ENCODE data around the gene GBGT1. TPM values are rescaled to one million over a fixed set of nuclear protein-coding genes. Genes with fewer than 3 reads are reported as not detected.
A peak's percentile ranks its signal among the peaks of the same experiment; 100 is the strongest.

Gene GBGT1
- total RNA-seq, 1 donor from 2014 or later: 3.4 TPM

DNA sequence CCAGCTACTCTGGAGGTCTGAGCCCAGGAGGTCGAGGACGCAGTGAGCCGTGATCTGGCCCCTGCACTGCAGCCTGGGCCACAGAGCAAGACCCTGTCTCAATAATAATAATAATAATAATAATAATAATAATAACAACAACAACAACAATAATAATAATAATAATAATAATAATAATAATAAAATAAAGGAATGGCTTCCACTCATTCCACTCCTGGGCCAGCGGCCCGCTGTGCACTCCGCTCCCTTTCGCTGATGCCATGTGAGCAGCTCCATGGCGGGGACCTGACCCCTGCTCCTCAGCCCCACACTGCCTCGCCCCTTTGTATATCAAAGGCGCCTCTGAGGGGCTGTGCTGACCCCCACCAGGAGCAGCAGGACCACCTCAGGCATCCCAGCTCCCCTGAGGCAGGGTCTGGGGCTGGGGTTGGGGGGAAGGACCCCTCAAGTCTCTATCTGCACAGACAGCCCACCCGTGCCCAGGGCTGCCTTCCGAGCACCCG lies 20.0 kb downstream of the GBGT1 start:
- DNase-seq: no peak

DNA sequence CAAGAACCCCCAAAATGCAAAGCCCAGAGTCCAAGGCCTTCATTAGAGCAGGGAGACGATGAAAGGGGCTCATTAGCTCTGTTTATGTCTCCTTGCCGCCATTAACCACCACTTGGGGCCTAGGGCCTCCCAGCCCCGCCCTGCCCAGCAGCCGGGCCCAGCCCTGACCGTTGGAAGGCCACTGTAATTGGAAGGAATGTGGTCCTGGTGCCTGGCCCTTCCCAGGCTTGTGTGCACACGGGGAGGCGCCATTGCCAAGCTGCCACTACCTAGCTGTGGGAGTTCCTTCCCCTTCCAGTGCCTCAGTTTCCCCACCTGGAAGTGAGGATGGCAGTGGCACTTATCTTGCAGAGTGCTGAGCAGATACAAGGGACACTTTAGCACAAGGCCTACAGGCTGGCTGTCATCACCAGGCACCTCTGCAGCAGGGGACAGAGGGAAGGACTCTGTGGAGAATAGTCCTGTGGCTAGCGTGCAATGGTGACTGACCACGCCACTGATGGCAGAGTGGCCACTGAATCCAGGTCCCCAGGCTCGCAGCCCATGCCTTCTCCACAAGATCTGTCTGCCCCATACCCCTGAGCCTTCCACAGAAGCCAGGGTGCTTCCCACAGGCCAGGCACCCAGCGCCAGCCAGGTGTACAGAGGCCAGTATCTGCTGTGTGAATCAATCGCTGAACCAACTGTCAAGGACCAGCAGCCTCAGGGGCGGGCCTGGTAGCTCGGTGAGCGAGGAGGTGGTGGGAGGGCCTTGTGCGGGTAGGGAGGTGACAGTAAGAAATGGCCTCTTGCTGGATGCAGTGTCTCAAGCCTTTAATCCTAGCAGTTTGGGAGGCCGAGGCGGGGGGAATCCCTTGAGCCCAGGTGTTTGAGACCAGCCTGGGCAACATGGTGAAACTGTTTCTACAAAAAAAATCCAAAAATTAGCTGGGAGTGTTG lies 20.8 kb downstream of the GBGT1 start:
- no peak for DNase-seq

DNA sequence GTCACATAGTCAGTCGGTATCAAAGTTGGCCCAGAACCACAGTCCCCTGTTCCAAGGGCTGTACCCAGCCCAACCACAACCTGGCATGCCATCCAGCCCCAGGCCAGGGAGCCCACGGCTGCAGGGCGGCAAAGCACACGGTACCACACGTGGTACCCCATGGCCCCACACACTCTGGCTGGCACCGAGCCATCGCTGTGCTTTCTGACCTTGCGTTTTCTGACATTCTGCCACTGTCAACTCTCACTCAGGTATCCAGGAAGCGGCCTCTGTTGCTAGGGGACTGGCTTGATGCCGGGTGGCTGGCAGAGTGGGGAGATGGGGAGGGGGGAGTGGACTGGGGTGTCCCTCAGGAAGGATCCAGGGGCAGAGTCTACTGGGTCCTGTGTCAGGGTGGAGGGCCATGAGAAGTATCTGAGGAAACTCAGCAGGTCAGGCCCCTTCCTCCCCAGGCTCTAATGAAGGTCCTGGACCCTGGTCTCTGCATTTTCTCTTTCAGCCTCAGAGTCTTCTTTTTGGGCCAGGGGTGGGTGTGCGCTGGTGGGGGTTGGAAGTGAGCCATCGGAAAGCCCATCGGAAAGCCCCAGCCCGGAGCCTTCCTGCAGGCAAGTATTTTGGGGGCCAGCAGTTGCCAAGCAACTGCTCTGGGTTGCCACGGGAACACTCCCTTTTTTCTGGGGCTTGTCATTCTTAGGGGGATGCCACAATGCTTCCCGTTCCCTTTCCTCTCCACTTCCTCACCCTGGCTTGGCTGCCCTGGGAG lies 21.7 kb downstream of the GBGT1 start:
- DNase-seq: no peak

DNA sequence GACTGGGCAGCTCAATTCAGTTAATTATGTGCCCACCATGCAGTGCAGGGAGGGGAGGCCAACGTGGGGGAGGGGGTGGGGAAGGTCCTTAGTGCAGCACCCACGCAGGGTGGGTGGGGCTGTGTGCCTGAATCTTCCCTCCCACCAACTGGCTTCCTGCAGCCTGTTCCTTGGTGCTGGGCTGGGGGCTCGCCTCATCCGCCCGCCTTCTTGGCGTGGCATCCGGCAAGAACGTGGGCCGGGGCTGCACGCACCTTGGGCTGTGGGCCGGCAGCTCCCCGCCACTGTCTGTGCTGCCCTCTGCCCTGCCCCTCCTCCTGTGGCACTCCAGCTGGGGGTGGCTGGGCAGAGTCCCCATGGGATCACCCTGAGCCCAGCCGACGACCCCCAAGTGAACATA lies 23.1 kb downstream of the GBGT1 start:
- DNase-seq: no peak

DNA sequence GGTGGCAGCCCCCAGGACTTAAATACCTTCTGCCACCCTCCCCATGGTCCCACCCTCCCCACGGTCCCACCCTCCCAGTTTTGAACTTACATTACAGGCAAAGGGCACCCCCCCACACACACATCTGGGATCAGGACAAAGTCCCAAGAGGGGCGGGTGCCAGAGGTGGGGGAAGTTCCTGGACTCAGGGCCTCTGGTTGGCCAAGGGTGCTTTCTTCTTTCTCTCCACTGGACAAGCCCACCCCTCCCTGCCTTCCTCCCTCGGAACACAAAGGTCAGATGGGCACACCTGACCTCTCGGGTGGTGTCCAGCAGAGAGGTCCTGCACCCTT lies 23.6 kb downstream of the GBGT1 start:
- DNase-seq: no peak

DNA sequence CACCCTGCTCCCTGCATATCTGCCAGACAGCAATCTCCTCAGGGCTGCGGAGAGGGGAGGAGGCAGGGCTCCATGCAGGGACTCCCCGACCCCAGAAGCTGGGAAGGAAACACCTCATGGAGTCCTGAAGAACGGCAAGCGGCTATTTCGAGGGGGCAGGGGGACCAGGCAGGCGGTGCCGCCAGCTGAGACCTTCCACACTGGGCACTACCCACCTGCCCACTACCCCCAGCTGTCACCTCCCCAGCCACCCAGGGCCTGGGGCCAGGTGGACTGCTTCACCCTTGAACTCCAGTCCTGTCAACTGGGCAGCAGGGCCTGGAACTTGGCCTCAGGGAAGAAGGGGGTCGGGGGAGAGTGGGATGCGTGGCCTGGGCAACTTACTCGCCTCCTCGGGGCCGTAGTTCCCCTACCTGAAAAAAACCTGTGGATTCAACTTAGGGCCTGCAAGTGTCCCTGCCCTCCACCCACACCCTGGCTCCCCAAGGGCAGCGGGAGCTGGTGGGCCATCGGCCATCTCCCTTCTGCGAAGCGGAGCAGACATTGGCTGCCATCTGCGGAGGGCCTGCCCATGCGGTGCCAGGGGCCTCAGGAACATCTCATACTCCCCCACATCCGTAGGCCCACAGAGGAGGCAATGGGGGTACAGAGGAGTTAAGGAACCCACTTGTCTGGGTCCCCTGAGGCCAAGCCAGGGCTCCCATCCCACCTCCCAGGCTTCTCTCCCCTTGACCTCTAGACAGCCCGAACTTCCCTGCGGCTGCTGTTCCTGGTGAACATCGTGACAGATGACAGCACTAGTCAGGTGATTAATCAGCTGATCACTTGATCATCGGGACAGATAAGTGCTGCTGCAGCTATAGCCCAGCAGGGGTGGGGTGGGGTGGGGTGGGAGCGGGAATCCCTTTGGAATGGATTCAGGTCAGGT lies 24.2 kb downstream of the GBGT1 start:
- DNase-seq: no peak

DNA sequence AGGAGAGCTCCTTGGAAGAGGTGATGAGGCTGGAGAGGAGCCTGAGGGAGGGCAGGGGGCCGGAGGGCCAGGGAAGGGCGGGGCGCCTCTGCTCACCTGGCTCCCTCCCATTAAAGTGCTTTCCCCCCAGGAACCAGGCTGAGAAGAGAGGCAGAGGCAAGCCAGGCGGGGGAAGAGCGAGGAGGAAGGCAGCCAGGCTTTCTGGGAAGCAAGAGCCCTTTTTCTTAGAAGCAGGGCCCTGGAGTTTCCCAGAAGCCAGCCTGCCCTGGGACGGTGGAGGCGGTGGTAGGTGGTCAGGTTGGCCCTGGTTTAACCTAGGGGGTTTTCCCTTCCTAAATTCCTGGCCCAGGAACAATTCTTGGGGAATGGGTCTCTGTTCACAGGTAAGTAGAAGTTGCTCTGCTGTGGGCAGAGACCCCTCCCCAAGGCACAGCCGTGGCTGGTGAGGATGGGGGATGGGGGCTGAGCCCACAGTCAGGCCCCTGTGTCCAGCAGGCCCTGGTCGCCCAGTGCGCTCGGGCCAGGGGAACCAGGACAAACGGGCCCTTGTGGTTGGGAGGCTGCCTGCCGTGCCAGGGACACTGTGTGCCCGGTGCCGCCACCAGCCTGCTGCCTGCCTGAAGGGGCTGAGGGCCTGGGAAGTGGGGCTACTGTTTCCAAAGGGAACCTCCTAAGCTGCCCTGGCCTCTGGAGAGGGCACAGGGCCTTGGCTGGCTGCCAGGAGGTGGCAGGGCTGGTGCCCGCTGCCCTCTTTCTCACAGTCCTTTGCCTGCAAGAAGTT lies 26.1 kb downstream of the GBGT1 start:
- no peak for DNase-seq

DNA sequence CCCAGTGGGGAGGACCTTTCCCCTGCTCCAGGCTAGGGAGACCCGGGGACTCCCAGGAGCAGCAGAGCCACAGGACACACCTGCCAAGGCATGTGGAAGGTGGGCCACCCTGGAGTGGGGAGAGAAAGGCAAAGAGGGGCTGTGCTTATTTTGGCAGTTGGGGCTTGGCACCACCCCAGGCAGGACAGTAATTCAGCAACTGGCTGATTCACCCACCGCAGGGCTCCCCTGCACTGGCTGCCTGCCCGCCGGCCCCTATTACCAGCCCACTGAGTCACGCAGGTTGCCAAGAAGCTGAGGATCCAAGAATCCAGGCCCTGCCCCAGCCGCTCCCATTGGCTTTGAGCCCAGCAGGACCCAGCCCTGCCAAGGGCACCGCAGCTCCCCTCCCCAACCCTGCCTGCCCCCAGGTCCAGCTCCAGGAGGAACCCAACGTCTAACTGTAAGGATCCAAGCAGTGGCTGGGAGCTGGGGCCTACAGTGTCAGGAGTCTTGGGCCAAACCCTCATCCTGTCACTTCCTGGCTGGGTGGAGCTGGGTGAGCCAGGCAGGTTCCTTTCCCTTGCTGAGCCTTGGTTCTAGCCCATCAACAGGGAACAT lies 28.5 kb downstream of the GBGT1 start:
- DNase-seq: no peak

DNA sequence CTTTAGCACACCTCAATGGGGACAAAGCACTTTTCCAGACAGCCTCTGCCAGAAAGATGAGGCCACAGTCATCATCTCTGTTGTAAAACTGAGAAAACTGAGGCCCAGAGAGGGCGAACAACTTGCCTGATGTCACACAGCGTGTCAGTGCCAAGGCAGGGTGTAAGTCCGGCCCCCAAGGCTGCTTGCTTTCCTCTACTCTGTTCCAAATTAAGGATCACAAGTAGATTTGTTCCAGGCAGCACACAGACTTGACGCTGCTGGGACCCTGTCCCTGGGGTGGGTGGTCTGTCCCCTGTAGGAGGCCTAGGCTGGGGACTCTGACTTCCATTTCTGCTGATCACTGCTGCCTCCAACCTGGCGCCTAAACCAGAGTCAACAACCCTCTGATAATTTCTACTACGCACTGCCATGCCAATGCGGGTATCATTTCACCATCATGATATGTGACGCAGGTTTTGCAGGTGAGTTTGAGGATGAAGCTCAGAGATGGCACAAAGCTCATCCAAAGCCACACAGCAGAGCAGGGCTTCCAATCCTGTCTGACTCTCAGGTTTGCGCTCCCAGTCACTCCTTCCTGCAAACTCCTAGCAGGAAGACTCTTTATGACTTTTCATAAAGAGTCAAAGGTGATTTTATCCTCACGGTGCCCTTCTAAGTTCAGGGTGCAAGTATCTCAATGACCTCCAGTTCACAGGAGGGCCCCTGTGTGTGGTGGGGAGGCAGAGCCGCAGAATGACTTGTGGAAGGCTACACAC lies 29.1 kb downstream of the GBGT1 start:
- DNase-seq: no peak

DNA sequence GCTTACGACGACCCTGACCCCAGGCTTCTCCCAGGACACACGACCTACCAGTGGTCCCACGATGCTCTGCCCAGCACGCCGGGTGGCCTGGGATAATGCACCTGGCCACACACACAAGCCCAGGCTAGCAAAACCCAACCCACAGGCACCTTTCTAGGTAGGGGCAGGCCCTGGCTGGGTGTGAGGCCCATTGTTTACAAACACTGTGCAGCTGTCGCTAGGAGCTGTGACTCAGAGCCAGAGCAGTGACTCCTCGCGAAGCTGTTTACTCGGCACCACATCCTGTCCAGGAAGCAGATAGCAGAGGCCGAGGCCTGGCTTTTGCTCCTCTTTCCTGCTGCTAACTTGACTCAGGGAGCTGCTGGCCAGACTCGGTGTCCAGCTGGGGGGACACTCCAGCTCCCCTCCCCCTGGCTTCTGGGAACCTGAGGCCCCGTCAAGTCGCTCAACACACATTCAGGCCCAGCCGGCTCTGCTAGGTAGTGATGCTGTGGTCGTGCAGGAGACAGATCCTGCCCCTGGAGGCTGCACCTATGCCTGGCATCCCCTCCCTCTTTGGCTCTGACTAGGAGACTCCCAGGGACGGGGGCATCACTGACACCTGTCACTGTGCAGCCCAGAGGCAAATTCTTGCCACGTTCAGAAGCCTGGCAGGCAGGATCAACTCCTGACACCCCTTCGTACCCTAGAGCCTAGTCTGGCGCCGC lies 29.9 kb downstream of the GBGT1 start:
- peak; percentile 91 for DNase-seq

DNA sequence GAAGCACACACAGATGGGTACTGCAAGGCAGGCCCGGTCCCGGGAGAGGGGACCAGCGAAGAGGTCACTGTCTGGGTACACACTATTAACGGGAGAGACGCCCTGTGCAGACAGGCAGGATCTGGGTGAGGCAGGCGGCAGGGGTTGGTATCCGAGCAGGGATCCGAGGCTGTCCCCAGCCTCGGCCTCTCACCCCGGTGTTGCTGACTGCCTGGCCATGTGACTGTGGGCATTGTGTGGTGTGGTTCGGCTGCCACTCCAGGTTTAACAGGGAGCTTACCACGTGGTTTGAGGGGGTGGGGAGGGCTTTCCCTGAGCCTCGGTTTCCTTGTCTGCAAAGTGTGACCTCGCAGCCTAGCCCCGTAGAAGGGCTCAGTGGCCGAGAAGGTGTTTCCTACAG lies 31.5 kb downstream of the GBGT1 start:
- no peak for DNase-seq

DNA sequence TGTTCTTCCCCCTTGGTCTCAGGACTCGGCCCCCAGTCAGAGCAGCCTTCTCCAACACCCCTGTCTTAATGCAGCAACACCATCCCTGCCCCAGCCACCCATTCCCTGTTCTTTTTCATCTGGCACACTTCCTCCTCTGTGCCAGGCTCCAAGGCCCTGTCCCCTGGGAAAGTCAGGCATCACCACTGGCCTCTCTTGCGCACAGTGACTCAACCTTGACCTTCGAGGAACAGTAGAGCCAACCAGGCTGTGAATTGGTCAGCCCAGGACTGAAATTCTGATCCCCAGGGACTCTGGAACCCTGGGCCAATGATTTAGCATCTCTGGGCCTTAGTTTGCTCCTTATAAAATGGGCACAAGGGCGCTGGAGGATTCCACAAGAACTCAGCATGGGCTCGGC lies 32.2 kb downstream of the GBGT1 start:
- no peak for DNase-seq

DNA sequence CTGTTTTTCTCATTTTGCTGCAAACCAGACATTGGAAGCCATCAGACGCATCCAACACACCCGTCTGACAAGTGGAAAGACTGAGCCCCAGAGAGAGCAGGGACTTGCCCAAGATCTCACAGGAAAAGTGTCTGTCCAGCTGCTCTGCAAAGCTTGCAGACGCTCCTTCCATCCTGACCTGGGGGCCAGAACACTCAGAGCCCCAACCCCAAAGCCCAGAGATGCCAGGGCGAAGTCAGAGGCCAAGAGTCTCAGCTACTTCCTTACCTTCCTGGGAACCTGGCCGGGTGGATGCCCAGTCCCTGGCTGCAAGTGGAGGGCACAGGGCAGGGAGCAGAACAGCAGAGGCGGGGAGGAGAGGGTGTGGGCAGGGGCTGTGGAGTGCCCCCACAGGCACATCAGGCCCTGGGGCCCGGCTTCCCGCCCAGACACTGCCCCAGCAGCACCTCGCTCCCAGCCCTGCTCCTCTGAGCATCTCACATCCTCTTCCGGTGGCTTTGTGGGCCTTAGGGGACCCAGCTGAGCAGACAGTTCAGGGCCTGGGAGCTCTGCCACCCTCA lies 32.9 kb downstream of the GBGT1 start:
- DNase-seq: no peak

DNA sequence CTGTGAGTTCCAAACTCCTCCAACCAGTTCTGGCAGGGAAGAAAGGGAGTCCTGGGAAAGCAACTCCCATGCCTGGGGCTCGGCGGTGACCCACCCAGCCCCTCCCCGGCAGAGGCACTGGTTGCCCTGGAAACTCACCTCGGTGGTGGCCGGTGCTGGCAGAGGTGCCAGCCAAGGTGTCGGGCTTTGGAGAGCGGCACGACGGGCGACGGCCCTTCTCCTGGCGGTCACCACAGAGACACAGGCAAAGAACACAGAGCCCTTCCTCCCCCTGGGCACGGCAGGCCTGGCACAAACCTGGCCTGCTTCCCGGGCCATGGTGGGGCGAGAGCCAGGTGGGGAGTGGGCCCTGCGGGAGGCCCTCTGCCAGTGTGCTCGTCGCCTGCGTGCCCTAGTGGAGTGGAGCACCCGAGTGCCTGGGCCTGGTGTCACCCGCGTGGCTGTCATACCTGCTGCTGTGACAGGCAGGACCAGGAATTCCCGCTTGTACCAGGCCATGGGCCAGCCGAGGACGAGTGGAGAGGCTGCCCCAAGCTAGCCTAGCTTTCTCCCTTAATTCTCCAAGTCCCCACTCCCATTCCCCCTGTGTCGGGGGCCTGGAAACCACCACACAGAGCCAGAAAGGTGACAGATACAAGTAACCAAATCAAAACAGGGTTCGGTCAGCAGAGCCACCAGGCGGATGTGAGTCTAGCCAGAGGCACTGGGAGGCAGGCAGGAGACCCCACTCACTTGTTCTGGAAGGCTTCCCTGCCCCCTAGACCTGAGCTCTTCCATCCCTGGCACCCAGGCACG lies 34.5 kb downstream of the GBGT1 start:
- no peak for DNase-seq

DNA sequence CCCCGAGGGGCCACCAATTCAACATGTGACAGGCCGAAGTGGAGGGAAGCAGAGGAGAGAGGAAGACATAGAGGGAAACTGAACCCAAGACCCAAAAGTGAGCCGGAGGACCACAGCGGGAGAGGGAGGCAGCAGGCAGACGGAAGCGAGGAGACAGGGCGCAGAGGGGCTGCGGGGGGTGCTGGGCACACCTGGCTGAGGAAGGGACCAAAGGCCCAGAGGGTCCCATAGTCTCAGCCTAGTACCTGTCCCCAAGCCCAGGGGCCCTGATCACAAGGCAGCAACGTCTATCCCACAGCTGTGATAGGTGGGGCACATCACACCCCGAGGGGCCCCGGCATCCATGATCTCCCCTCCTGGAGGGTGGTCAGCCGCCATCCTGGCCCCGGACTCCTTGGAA lies 35.6 kb downstream of the GBGT1 start:
- no peak for DNase-seq

DNA sequence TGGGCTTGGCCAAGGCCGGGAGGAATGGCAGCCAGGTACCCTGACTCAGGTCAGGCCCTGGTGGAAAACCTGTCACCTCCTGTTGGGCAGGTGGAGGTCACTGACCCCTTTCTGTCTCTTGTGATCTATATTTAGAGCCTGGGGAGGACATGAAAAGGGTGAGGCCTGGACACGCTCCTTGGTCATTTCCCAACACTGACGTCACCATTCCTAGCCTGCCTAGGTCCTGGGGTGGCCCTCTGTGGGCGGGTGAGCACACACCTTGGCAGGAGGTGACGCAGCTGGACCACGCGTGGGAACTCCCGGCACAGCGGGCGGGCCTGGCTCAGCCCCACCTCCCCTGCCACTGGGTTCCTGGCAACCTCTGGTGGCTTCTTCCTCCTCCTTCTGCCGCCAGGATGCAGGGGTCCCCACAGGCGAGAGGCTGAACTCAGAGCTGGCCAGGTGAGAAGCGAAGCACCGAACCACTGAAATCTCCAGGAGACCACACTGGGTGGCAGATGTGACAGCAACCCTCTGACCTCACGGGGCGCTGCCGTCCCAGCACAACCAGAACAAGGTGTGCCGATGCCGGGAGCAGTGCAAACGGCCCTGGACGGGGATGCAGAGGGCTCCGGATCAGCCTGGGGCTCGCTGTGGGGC lies 36.3 kb downstream of the GBGT1 start:
- no peak for DNase-seq

DNA sequence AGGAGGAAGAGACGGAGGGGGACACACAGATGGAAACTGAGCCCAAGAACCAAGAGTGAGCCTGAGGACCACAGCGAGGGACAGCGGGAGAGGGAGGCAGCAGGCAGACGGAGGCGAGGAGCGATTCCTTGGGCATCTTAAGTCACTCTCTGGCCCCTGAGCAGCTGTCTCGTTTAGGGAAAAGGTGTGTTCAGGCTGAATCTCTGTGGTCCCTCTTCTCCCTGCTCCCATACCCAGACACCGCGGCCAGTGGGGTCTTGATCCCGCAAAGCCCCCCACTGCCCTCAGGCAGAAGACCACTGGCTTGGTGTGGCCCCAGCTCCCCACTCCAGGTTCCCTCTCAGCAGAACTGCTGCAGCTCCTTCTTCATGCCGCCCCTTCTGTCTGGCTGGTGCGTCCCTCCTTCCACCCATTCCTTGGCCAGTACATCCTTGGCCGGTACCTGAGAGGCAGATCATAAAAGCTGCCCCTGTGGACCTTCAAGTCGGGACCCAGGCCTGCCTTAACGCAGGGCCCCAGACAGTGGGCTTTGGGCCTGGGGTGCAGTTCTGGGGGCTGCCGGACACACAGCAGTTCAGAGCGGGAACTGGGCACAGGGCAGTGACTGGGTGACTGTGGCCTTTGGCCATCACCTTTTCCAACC lies 36.9 kb downstream of the GBGT1 start:
- no peak for DNase-seq

Data from skin of body (tissue), 2 donors.